Adrenal gland (tissue), 12 donors: ENCODE results near the gene HIP1. TPM values are rescaled to one million over a fixed set of nuclear protein-coding genes. Genes with fewer than 3 reads are reported as not detected.

Source experiments
- DNase-seq, 7 donors: peaks; one replicate each; pipeline ENCODE4 v3.0.0-alpha.2; 2019 to 2020
- H3K27ac ChIP-seq, 5 donors: fragments of 200-600 bp; sonication (generic) in 4 of 5; 1 replicate in 3 of 5; 2 replicates in 2 of 5; pipeline versions ENCODE4 v1.5.1 to v1.8.0; 2016 to 2020; ENCODE audit warnings: mild to moderate bottlenecking in 1 of 5
- H3K27me3 ChIP-seq: fragments of 200-600 bp; 2 replicates; pipeline ENCODE4 v1.8.0; 2021
- H3K36me3 ChIP-seq, 2 donors: fragments of 200-600 bp; replicated peaks in 1 of 2; 1 replicate in 1 of 2; 2 replicates in 1 of 2; pipeline versions ENCODE4 v1.5.1 to v1.8.0; 2018 to 2022
- H3K4me1 ChIP-seq, 2 donors: fragments of 200-600 bp; replicated peaks in 1 of 2; 1 replicate in 1 of 2; 2 replicates in 1 of 2; pipeline versions ENCODE4 v1.5.1 to v1.8.0; 2018 to 2021
- H3K4me3 ChIP-seq, 4 donors: fragments of 200-600 bp; sonication (generic) in 3 of 4; one replicate each; pipeline ENCODE4 v1.5.1; 2016 to 2018
- H3K9me3 ChIP-seq, 3 donors: fragments of 200-600 bp; sonication (generic) in 1 of 3; replicated peaks in 1 of 3; 1 replicate in 2 of 3; 2 replicates in 1 of 3; pipeline versions ENCODE4 v1.5.1 to v1.8.0; 2016 to 2021
- CTCF ChIP-seq, 6 experiments: fragments of 450-650 bp in 4 of 6; fragments of 200-600 bp in 2 of 6; sonication (generic) in 1 of 6; IDR thresholded peaks; 1 replicate in 5 of 6; 2 replicates in 1 of 6; pipeline versions ENCODE4 v1.5.1 to v1.8.0; 2016 to 2021; ENCODE audit warnings: antibody characterized with exemption in 6 of 6, mild to moderate bottlenecking in 2 of 6, moderate library complexity in 1 of 6
- POLR2A ChIP-seq, 2 donors: fragments of 450-650 bp; IDR thresholded peaks; one replicate each; pipeline ENCODE4 v1.6.1; 2017; ENCODE audit warnings: antibody characterized with exemption in 2 of 2, mild to moderate bottlenecking in 2 of 2, moderate library complexity in 1 of 2
- WGBS, 4 donors: extraction: QIAGEN DNeasy Blood & Tissue Kit in 2 of 4; methylation state at CpG; one replicate each; pipeline versions ENCODE4 v1.1.5 to v1.1.7; 2013 to 2017; 5-methylcytosine and 5-hydroxymethylcytosine counted together
- intact Hi-C, 2 donors: fragments of 100-400 bp; cut with DNase I; formaldehyde crosslinking; loops; one replicate each; pipeline versions ENCODE4 v1.14.1 to v1.15.0; 2022 to 2023
- polyA plus RNA-seq, 3 donors: library from polyadenylated mRNA; stranded (reverse); fragments of 200-250 nt in 2 of 3; fragments of 350-450 nt in 1 of 3; fragmentation: Illumina TruSeq in 1 of 3; extraction: RNeasy Lipid Tissue Mini Kit (QIAGEN cat#74804) in 1 of 3; gene quantifications; one replicate each; pipeline ENCODE4 v1.2.3, GENCODE V29; 2013 to 2014
- total RNA-seq, 9 donors: library from RNA; depleted of rRNA in 4 of 9; stranded (reverse); fragments of >200 nt in 4 of 9; fragments of 120-200 nt in 1 of 9; fragmentation: NEBNext Ultra II Directional in 1 of 9; extraction: Animal tissue kit (Norgen Biotek cat#: 25700) in 1 of 9; gene quantifications; one replicate each; pipeline versions ENCODE4 v1.1.0 to v1.2.4, GENCODE V29; 2013 to 2023
- donor health status: healthy with polysubstance abuse.
- donor health status: Bipolar disorder and iron deficiency.
- donor health status: DM: yes; HTN: yes; CAD: no.
- donor health status: DM: no; HTN: no; CAD: no.
- donor health status: DM: no; HTN: no; CAD: no.
- donor health status: DM: yes; HTN: yes; CAD: no.

The HIP1 gene
- total and polyA plus RNA-seq, 12 donors, result 5.9 to 48.9 (median 32.8) TPM

- no peak overlapping the region for H3K4me3 ChIP-seq
- no peaks in the 10 kb centered on the region for H3K4me1 ChIP-seq
- no peaks in the 10 kb centered on the region for H3K9me3 ChIP-seq
- no peak for TF ChIP-seq CTCF (IDR thresholded peaks at IDR 0.05)
- TF ChIP-seq POLR2A (IDR thresholded peaks at IDR 0.05), result no peak
- H3K36me3 ChIP-seq, result no peaks in the 10 kb centered on the region
- DNase-seq, result no peak
- H3K27me3 ChIP-seq, result no peaks in the 10 kb centered on the region
- intact Hi-C loops, result loop anchor here in 1 of 2 donors (5.0 kb wide), 1 partner anchor 33 kb away; no protein-coding TSS in a partner anchor
- 90 to 95% (median 94%) methylated on average over 19 to 20 of the region's 20 CpGs for WGBS, 4 donors
- no peak overlapping the region for H3K27ac ChIP-seq
Observed at GRCh38 chr7:75689246-75690099, 49.3 kb downstream of the HIP1 start.

GRCh38 chr7:75688200-75689136 is 50.3 kb downstream of the HIP1 start:
- WGBS, 4 donors, result 53 to 86% (median 62%) methylated on average over 8 to 37 of the region's 37 CpGs
- Histone ChIP-seq H3K4me1 (no peaks in the 10 kb centered on the region), H3K36me3 (no peaks in the 10 kb centered on the region), H3K27ac (no peak overlapping the region), H3K9me3 (no peaks in the 10 kb centered on the region), H3K4me3 (no peak overlapping the region), H3K27me3 (no peaks in the 10 kb centered on the region)
- intact Hi-C loops, result loop anchor here in 1 of 2 donors (5.0 kb wide), 1 partner anchor 34 kb away; no protein-coding TSS in a partner anchor
- TF ChIP-seq POLR2A (IDR thresholded peaks at IDR 0.05), result no peak
- TF ChIP-seq CTCF (IDR thresholded peaks at IDR 0.05), result no peak
- DNase-seq, result no peak

- Histone ChIP-seq H3K4me1 (no peaks in the 10 kb centered on the region), H3K9me3 (no peaks in the 10 kb centered on the region), H3K27me3 (no peaks in the 10 kb centered on the region), H3K36me3 (no peaks in the 10 kb centered on the region), H3K4me3 (no peak overlapping the region), H3K27ac (no peak overlapping the region)
- intact Hi-C loops, result loop anchor here in 1 of 2 donors (5.0 kb wide), 1 partner anchor 35 kb away; no protein-coding TSS in a partner anchor
- TF ChIP-seq CTCF (IDR thresholded peaks at IDR 0.05), result no peak
- TF ChIP-seq POLR2A (IDR thresholded peaks at IDR 0.05), result no peak
- 92 to 97% (median 95%) methylated on average over 12 of the region's 12 CpGs for WGBS, 4 donors
- DNase-seq, result no peak
Observed at GRCh38 chr7:75687246-75688088, 51.3 kb downstream of the HIP1 start.
